ENCODE data around the gene WASF1. TPM values are rescaled to one million over a fixed set of nuclear protein-coding genes. Genes with fewer than 3 reads are reported as not detected.

Gene WASF1
- total and polyA plus RNA-seq, 2 experiments from 2014 or later: 15.8 to 24.6 TPM

GRCh38 chr6:110137924-110138887, 41.3 kb downstream of the WASF1 start:
- no peak overlapping the region for H3K27ac ChIP-seq
- H3K36me3 ChIP-seq (replicated peaks; ENCODE audit: insufficient read depth, low read depth): no peaks in the 10 kb centered on the region

GRCh38 chr6:110130362-110130761, 49.1 kb downstream of the WASF1 start:
- Histone ChIP-seq H3K9me3 (ENCODE audit: low read depth) (no peaks in the 10 kb centered on the region), H3K79me2 (no peaks in the 10 kb centered on the region), H3K27me3 (no peaks in the 10 kb centered on the region), H3K4me2 (no peak overlapping the region), H4K20me1 (ENCODE audit: insufficient read depth, poor library complexity, severe bottlenecking) (no peaks in the 10 kb centered on the region), H3K9me2 (replicated peaks; ENCODE audit: insufficient read depth) (no peaks in the 10 kb centered on the region), H3K27ac (no peak overlapping the region), H2AFZ (no peak overlapping the region), H3K4me1 (ENCODE audit: insufficient read depth) (no peaks in the 10 kb centered on the region), H3K36me3 (replicated peaks; ENCODE audit: insufficient read depth, low read depth) (no peaks in the 10 kb centered on the region), H3K4me3 (no peak overlapping the region)
- DNase-seq (ENCODE audit: low spot score): no peak
- TF ChIP-seq CTCF (IDR thresholded peaks at IDR 0.05; ENCODE audit: poor library complexity): no peak
- no peak for TF ChIP-seq EZH2phosphoT487 (IDR thresholded peaks at IDR 0.05; ENCODE audit: low read depth, severe bottlenecking, unreplicated experiment)
- no peak for TF ChIP-seq EZH2 (IDR thresholded peaks at IDR 0.05; ENCODE audit: borderline replicate concordance)

More at GRCh38 chr6:110137924-110138887, 41.3 kb downstream of the WASF1 start:
- Histone ChIP-seq H4K20me1 (ENCODE audit: insufficient read depth, poor library complexity, severe bottlenecking) (no peaks in the 10 kb centered on the region), H3K4me2 (no peak overlapping the region), H2AFZ (no peak overlapping the region), H3K4me3 (no peak overlapping the region), H3K79me2 (no peaks in the 10 kb centered on the region), H3K9me3 (ENCODE audit: low read depth) (no peaks in the 10 kb centered on the region), H3K27me3 (no peaks in the 10 kb centered on the region), H3K9me2 (replicated peaks; ENCODE audit: insufficient read depth) (no peaks in the 10 kb centered on the region), H3K4me1 (ENCODE audit: insufficient read depth) (no peaks in the 10 kb centered on the region)
- 95% methylated on average over 10 of the region's 10 CpGs for WGBS (ENCODE audit: low lambda C conversion rate, missing lambda C conversion rate)
- DNase-seq (ENCODE audit: low spot score): no peak
- TF ChIP-seq EZH2 (IDR thresholded peaks at IDR 0.05; ENCODE audit: borderline replicate concordance): no peak
- no peak for TF ChIP-seq CTCF (IDR thresholded peaks at IDR 0.05; ENCODE audit: poor library complexity)
- no peak for TF ChIP-seq EZH2phosphoT487 (IDR thresholded peaks at IDR 0.05; ENCODE audit: low read depth, severe bottlenecking, unreplicated experiment)

- WGBS (ENCODE audit: low lambda C conversion rate, missing lambda C conversion rate): 93% methylated on average over 4 of the region's 4 CpGs
- H3K27me3 ChIP-seq: no peaks in the 10 kb centered on the region
These were observed 51.1 kb downstream of the WASF1 start for GRCh38 chr6:110128418-110128817.

More at GRCh38 chr6:110128418-110128817, 51.1 kb downstream of the WASF1 start:
- H2AFZ ChIP-seq: no peak overlapping the region
- H4K20me1 ChIP-seq (ENCODE audit: insufficient read depth, poor library complexity, severe bottlenecking): no peaks in the 10 kb centered on the region
- H3K4me1 ChIP-seq (ENCODE audit: insufficient read depth): no peaks in the 10 kb centered on the region
- no peak overlapping the region for H3K4me2 ChIP-seq
- H3K4me3 ChIP-seq: no peak overlapping the region
- no peak overlapping the region for H3K27ac ChIP-seq
- no peaks in the 10 kb centered on the region for H3K9me2 ChIP-seq (replicated peaks; ENCODE audit: insufficient read depth)
- DNase-seq (ENCODE audit: low spot score): no peak
- no peaks in the 10 kb centered on the region for H3K36me3 ChIP-seq (replicated peaks; ENCODE audit: insufficient read depth, low read depth)
- H3K9me3 ChIP-seq (ENCODE audit: low read depth): no peaks in the 10 kb centered on the region
- no peaks in the 10 kb centered on the region for H3K79me2 ChIP-seq
- TF ChIP-seq EZH2 (IDR thresholded peaks at IDR 0.05; ENCODE audit: borderline replicate concordance) (no peak), EZH2phosphoT487 (IDR thresholded peaks at IDR 0.05; ENCODE audit: low read depth, severe bottlenecking, unreplicated experiment) (no peak), CTCF (IDR thresholded peaks at IDR 0.05; ENCODE audit: poor library complexity) (no peak)
